Upper lobe of left lung (tissue), 4 donors: Measurements from ENCODE around the gene SARS1.

ENCODE experiments used
- POLR2A ChIP-seq, 4 donors: fragments of 450-650 bp; IDR thresholded peaks; one replicate each; pipeline ENCODE4 v1.5.1; 2016 to 2017; ENCODE audit warnings: antibody characterized with exemption in 4 of 4, mild to moderate bottlenecking in 2 of 4
- POLR2AphosphoS5 ChIP-seq, 2 donors: sonication (generic); formaldehyde crosslinking; IDR thresholded peaks; one replicate each; pipeline ENCODE4 v1.5.1; 2017; ENCODE audit warnings: antibody characterized with exemption in 2 of 2
- TF ChIP-seq, protein P1 (sequence below), 6 experiments: fragments of 450-650 bp in 4 of 6; fragments of 200-600 bp in 2 of 6; sonication (generic) in 2 of 6; IDR thresholded peaks; one replicate each; pipeline ENCODE4 v1.5.1; 2016 to 2019; ENCODE audit warnings: antibody characterized with exemption in 6 of 6

GRCh38 chr1:109210058-109210457 is 3.7 kb upstream of the SARS1 start:
- TF ChIP-seq, protein P1, sequence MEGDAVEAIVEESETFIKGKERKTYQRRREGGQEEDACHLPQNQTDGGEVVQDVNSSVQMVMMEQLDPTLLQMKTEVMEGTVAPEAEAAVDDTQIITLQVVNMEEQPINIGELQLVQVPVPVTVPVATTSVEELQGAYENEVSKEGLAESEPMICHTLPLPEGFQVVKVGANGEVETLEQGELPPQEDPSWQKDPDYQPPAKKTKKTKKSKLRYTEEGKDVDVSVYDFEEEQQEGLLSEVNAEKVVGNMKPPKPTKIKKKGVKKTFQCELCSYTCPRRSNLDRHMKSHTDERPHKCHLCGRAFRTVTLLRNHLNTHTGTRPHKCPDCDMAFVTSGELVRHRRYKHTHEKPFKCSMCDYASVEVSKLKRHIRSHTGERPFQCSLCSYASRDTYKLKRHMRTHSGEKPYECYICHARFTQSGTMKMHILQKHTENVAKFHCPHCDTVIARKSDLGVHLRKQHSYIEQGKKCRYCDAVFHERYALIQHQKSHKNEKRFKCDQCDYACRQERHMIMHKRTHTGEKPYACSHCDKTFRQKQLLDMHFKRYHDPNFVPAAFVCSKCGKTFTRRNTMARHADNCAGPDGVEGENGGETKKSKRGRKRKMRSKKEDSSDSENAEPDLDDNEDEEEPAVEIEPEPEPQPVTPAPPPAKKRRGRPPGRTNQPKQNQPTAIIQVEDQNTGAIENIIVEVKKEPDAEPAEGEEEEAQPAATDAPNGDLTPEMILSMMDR (IDR thresholded peaks at IDR 0.05) = no peak
- TF ChIP-seq POLR2AphosphoS5 (IDR thresholded peaks at IDR 0.05) (no peak), POLR2A (IDR thresholded peaks at IDR 0.05) (no peak)
